Subcutaneous adipose tissue (tissue), 4 donors: ENCODE measurements around the gene GP1BB. TPM values are rescaled to one million over a fixed set of nuclear protein-coding genes. Genes with fewer than 3 reads are reported as not detected.

Source experiments
- total RNA-seq, 4 donors: library from RNA; depleted of rRNA; stranded (reverse); fragments of >200 nt; gene quantifications; one replicate each; pipeline ENCODE4 v1.1.0, GENCODE V29; 2016
- TF ChIP-seq, protein P1 (sequence below): fragments of 450-650 bp; IDR thresholded peaks from one replicate; pipeline ENCODE4 v1.5.1; 2016; ENCODE audit warnings: low read depth, mild to moderate bottlenecking, control low read depth, antibody characterized with exemption, moderate library complexity

GP1BB gene
- total RNA-seq, 4 donors from 2014 or later, result 0.34 to 2.8 (median 1.5) TPM; not detected in 1

- TF ChIP-seq, protein P1, sequence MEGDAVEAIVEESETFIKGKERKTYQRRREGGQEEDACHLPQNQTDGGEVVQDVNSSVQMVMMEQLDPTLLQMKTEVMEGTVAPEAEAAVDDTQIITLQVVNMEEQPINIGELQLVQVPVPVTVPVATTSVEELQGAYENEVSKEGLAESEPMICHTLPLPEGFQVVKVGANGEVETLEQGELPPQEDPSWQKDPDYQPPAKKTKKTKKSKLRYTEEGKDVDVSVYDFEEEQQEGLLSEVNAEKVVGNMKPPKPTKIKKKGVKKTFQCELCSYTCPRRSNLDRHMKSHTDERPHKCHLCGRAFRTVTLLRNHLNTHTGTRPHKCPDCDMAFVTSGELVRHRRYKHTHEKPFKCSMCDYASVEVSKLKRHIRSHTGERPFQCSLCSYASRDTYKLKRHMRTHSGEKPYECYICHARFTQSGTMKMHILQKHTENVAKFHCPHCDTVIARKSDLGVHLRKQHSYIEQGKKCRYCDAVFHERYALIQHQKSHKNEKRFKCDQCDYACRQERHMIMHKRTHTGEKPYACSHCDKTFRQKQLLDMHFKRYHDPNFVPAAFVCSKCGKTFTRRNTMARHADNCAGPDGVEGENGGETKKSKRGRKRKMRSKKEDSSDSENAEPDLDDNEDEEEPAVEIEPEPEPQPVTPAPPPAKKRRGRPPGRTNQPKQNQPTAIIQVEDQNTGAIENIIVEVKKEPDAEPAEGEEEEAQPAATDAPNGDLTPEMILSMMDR, result no peak
These were observed 16.6 kb upstream of the GP1BB start for GRCh38 chr22:19706661-19707151.

DNA sequence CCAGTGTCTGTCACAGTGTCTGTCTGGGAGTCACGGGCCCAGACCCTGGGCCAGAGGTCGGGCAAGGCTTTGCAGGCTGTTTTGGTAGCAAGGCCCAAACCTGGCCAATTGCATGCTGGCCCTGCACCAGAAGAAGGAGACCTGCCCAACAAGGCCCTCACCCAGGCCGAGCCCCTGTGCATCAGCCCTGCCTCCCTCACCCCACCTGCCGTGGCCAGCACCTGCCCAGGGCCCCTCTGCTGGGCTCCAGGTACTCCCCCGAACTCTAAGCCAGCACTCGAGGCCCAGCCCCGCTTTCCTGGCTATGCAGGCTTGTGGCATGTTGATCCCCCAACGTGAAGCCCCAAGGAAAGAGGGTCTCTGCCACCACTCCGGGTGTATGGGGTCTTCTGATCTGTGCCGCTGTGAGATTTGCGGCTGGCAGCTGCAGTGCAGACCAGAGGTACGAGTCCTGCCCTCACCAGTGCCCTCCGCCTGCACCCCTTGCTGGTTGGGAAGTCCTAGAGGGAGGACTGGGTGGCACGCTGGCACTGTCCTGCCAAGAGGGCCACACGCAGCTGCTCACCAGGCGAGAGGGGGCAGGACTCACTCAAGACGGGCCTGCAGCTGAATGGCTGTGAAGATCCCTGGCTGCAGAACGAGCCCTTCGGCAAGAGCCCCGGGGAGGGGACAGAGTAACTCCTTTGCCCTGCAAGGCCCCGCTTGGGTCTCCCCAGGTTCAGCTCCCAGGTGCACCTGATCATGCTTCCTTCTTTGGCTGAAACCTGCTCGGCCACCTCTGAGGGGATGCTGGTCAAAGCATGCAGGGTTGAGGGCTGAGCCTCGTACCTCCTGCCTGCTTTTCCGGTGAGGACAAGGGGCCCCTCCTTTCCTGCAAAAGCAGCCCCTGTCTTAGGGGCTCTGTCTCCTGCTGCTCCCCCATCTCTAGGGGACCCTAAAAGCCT lies 15.7 kb upstream of the GP1BB start:
- TF ChIP-seq, protein P1, result no peak

DNA sequence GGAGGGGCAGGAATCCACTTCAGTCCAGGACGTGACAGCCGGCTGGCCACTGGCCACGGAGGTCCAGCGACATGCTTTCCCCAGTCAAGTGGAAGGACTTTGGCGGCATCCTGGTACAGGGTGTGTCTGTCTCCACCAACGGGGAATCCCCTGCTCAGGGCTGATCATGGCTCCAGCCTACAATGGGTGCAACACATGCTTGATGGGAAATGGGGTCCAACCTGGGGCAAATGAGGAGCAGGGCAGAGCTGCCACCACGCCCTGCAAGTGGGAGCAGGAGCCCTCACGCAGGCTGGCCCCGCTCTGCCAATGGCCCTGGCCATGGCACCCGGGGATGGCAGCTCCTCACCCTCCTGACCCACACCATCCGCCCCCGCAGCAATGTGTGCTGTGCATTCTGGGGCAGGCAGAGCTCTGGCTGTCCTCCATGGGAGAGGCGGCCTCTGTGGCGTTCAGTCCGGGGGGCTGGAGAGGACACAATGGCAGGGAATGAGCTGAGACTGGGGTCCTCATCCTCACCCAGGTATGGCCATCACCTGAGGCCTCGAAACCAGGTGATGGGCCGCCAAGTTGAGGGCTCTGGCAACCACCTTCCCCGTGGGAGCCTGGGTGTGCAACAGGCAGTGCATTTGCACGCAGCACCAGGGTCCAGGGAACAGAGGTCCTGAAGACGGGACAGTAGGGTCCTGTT lies 14.9 kb upstream of the GP1BB start:
- TF ChIP-seq, protein P1, result no peak

GRCh38 chr22:19709063-19709769 lies 14.1 kb upstream of the GP1BB start:
- TF ChIP-seq, protein P1, result no peak

GRCh38 chr22:19710020-19710768 lies 13.1 kb upstream of the GP1BB start:
- TF ChIP-seq, protein P1, result no peak

- TF ChIP-seq, protein P1, result no peak
These were observed 12.6 kb upstream of the GP1BB start for GRCh38 chr22:19710769-19711106.
